Stimulated activated naive CD4-positive, alpha-beta T cell (primary cell): Measurements from ENCODE around the gene RANBP3L.
"Not testable (repeated sequence)": the region's sequence is repeated elsewhere in the genome, so short reads cannot be mapped to it uniquely, and the experiment has no call there.

Experiments
- DNase-seq, 6 experiments: peaks; one replicate each; lab custom pipeline; 2025; lab: John Stamatoyannopoulos, UW

The RANBP3L gene

GRCh38 chr5:36285837-36286615, 15.7 kb downstream of the RANBP3L start:
- DNase-seq, result no peak

- not testable (repeated sequence) for DNase-seq
These were observed 17.9 kb downstream of the RANBP3L start for GRCh38 chr5:36283775-36284174.

GRCh38 chr5:36281626-36282025, 20.1 kb downstream of the RANBP3L start:
- DNase-seq, result no peak

- no peak for DNase-seq
These were observed 22.5 kb downstream of the RANBP3L start for GRCh38 chr5:36279054-36279698.

GRCh38 chr5:36277521-36278176, 24.1 kb downstream of the RANBP3L start:
- DNase-seq, result no peak

GRCh38 chr5:36276864-36277263, 24.8 kb downstream of the RANBP3L start:
- no peak for DNase-seq

GRCh38 chr5:36273809-36274526, 27.7 kb downstream of the RANBP3L start:
- no peak for DNase-seq

GRCh38 chr5:36272136-36272690, 29.5 kb downstream of the RANBP3L start:
- no peak for DNase-seq

- no peak for DNase-seq
These were observed 30.7 kb downstream of the RANBP3L start for GRCh38 chr5:36270876-36271575.

GRCh38 chr5:36270175-36270574, 31.5 kb downstream of the RANBP3L start:
- DNase-seq, result no peak

GRCh38 chr5:36269478-36269877, 32.2 kb downstream of the RANBP3L start:
- DNase-seq, result no peak

GRCh38 chr5:36267905-36268304, 33.8 kb downstream of the RANBP3L start:
- no peak for DNase-seq

- DNase-seq, result no peak
These were observed 37.4 kb downstream of the RANBP3L start for GRCh38 chr5:36264202-36264760.

GRCh38 chr5:36261186-36261585, 40.5 kb downstream of the RANBP3L start:
- DNase-seq, result no peak

GRCh38 chr5:36253575-36253974, 48.1 kb downstream of the RANBP3L start:
- no peak for DNase-seq

- DNase-seq, result no peak
These were observed 48.9 kb downstream of the RANBP3L start for GRCh38 chr5:36252722-36253365.

GRCh38 chr5:36251218-36251617, 50.5 kb downstream of the RANBP3L start:
- no peak for DNase-seq

- DNase-seq, result no peak
These were observed 51.3 kb downstream of the RANBP3L start for GRCh38 chr5:36250427-36250826.

- no peak for DNase-seq
These were observed 55.5 kb downstream of the RANBP3L start for GRCh38 chr5:36246036-36246800.

GRCh38 chr5:36244076-36244475, 57.6 kb downstream of the RANBP3L start:
- no peak for DNase-seq
